NCI-H446 (cell line): Measurements from ENCODE around the gene DRAP1.
A peak's percentile ranks its signal among the peaks of the same experiment; 100 is the strongest.
"Not testable (repeated sequence)": the region's sequence is repeated elsewhere in the genome, so short reads cannot be mapped to it uniquely, and the experiment has no call there.

Source experiments
- DNase-seq, 2 experiments: peaks; one replicate each; lab custom pipeline; 2025; lab: John Stamatoyannopoulos, UW

DRAP1 gene

DNA sequence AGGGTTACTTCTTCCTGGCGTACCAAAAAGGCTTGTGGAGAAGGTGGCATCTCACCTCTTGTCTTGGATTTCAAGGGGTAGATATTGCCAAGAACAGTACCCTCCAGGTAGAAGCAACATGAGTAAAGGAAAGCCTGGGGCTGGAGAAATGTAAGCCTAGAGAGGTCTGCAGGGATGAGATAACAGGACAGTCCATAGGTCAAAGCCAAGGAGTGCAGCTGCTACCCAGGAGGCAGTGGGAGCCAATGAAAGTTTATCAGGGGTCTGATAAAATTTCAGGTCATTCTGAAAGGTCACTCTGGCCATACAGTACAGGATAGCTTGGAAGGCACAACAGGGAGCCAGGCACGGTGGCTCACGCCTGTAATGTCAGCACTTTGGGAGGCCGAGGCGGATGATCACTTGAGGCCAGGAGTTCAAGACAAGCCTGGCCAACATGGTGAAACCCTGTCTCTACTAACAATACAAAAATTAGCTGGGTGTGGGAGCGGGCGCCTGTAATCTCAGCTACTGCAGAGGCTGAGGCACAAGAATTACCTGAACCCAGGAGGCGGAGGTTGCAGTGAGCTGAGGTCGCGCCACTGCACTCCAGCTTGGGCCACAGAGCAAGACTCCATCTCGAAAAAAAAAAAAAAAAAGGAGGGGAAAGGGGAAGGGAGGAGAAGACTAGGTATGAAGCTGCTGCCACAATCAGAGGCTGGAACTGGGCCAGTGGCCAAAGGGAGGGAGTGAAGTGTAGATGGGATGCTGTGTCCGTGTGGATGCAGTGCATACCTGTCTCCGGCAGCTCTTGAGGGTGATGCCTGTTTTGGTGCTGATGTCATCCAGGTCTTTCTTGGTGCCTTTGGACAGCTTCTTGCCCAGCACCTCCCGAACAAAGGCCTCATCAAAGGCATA is 32.2 kb upstream of the DRAP1 start:
- no peak for DNase-seq

DNA sequence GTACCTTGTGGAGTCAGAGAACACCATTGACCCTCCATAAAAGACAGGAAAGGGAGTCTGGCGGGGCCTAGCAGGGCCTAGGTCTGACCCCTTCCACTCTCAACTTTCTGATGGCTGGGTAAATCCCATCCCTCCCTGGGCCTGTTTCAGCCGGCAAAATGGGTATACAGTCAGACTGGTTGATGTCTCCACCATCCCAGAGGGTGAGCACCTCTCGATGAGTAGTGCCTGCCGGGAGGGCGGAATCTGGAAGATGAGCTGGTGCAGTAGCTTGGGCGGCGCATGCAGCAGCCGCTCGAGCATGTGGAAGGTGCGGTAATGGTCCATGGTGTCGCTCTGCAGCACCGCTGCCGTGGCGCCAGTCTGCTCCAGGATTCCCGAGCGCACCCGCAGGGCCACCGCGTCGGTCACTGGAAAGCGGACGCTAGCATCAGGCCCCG is 31.5 kb upstream of the DRAP1 start:
- no peak for DNase-seq

GRCh38 chr11:65888163-65888814 is 30.9 kb upstream of the DRAP1 start, which contains the start of gene FIBP:
Gene FIBP, minus strand, starts transcription at chr11:65888471. Its CDS starts 53 bp downstream, at chr11:65888418.
- DNase-seq: peak; percentile 95 to 98

DNA sequence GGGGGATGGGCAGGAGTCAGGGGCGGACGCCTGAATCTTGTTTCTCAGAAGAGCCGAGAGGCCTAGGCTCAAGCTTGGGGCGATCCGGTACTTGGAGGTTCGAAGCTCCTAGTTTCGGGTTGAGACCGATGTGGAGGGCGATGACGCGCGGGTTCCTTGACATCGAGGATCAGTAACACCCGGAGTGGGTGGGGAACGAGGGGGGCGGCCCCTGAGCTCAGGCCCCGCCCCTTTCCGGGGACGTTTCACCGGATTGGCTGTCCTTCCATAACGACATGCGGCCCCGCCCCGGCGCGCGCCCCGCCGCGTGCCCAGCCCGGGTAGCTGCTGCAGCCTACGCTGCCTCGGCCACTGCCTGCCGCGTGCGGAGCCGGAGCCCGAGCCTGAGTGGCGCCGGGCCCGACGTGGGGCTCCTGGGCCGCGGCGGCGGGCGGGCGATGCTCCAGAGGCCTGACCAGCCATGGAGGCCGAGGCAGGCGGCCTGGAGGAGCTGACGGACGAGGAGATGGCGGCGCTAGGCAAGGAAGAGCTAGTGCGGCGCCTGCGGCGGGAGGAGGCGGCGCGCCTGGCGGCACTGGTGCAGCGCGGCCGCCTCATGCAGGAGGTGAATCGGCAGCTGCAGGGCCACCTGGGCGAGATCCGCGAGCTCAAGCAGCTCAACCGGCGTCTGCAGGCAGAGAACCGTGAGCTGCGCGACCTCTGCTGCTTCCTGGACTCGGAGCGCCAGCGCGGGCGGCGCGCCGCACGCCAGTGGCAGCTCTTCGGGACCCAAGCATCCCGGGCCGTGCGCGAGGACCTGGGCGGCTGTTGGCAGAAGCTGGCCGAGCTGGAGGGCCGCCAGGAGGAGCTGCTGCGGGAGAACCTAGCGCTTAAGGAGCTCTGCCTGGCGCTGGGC is 28.7 kb upstream of the DRAP1 start, which contains the start of gene CCDC85B:
Gene CCDC85B (plus strand): TSS at position 350 of the 895 bp plus-strand sequence. CDS start 111 bp downstream, at position 461.
- DNase-seq: peak; percentile 93 to 99

- DNase-seq: no peak
Measured at GRCh38 chr11:65891219-65892136, 27.7 kb upstream of the DRAP1 start.

DNA sequence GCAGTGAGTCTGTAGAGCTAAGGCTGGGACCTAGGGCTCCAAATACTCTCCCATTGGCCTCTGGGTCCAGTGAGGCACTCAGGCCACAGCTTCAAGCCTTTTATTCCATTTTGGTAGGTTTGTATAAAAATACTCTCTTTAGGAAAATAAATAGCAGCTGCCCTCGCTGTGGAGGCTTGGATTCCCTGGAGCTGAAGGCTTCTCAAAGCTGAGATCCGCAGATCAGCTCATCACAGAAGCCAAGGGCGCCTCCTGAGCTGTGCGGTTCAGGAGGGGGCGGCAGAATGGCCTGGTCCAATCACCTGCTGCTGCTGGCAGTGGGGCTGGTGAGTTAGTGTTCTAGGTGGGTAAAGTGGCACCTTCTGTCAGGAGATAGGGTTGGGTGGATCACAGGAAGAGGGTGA is 27.1 kb upstream of the DRAP1 start:
- not testable (repeated sequence) for DNase-seq

GRCh38 chr11:65892661-65893317 is 26.4 kb upstream of the DRAP1 start:
- DNase-seq: no peak

GRCh38 chr11:65894034-65894591 is 25.1 kb upstream of the DRAP1 start:
- no peak for DNase-seq

GRCh38 chr11:65895482-65895981 is 23.7 kb upstream of the DRAP1 start:
- no peak for DNase-seq

GRCh38 chr11:65896034-65896999 is 22.9 kb upstream of the DRAP1 start:
- DNase-seq: no peak

DNA sequence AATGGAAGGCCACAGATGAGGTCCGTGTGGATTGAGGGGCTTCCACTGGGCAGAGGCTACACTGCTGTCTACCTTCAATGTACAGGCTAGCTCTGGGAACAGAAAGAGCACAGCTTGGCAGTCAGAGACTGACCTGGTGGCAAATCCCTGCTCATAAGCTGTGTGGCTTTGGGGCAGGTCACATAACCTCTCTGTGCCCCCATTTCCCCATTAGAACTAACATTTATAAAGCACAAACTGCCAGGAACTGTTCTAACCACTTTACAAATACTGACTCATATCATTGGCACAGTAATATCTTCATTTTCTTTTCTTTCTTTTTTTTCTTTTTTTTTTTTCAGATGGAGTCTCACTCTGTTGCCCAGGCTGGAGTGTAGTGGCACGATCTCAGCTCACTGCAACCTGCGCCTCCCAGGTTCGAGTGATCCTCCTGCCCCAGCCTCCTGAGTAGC is 22.2 kb upstream of the DRAP1 start:
- DNase-seq: no peak

DNA sequence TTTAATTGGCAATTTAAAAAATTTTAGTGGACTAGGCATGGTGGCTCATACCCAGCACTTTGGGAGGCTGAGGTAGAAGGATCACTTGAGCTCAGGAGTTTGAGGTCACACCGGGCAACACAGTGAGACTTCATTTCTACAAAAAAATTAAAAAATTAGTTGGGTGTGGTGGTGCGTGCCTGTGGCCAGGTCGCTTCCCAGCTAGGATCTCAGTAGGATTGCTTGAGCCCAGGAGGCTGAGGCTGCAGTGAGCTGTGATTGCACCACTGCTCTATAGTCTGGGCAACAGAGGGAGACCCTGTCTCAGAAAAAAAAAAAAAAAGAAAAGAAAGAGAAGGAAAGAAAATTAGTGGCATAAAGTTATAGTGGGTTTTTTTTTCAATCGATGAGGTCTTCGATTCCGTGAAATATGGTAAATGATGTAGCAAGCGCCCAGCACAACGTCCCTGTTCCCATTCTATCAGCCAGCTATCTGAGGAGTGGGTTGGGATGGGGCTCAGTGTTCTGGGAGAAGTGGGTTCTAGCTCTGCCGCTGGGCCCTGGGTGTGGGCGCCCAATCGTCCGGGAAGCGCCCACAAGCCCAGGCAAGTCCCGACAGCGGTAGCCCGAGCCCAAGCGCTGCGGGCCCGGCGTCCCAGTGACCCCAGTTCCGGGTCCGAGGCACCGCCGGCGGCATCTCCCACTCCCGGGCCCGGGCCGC is 20.4 kb upstream of the DRAP1 start:
- DNase-seq: no peak

DNA sequence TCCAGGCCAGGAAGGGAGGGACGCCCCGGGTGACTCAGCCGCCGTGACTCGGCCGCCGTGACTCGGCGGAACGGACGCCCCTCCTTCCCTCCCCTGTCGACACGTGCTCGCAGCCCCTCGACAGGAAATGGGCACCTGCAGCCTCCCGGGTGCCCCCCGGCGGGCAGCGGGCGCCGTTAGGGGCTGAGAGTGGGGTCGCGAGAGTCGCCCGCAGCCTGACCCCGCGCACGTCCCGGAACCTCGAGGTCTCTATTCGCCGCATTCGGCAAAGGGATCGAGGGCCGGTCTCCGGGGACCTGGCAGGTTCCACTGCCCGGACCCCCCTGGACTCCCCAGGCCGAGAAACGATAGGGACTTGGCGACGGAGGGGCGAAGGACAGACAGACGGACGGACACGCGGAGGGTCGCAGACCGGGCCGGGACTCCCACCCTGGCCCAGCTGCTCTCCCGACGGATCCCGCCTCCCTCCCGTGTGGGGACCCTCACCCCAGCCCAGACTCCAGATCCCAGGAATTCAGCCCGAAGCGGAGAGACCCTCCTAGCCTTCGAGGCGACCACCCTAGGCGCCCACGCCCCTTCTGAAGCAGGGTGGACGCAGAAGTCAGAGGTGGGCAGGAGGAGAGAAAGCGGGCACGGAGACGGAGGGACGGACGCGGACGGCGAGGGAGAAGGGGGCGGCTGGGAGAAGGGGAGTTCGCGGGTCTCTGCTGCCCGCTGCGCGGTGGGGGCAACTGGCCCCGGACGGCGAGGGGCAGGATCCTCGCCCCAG is 19.7 kb upstream of the DRAP1 start:
- DNase-seq: no peak

- peak in 1 of 2 experiments; percentile 46 for DNase-seq
Measured at GRCh38 chr11:65900125-65900898, 18.9 kb upstream of the DRAP1 start, which contains the start of gene FOSL1. Gene FOSL1, minus strand, starts transcription at chr11:65900388. Its CDS starts 49 bp downstream, at chr11:65900339.

GRCh38 chr11:65900899-65901180 is 18.4 kb upstream of the DRAP1 start:
- no peak for DNase-seq

GRCh38 chr11:65903068-65903481 is 16.2 kb upstream of the DRAP1 start:
- no peak for DNase-seq
